ENCODE results near the gene RASGRF1.

GRCh38 chr15:79132770-79133169 lies 42.2 kb upstream of the RASGRF1 start:
- no peak for TF ChIP-seq CTCF (conservative IDR thresholded peaks at IDR 0.05; ENCODE audit: low read depth, low read length)
- no peak for TF ChIP-seq EZH2 (IDR thresholded peaks at IDR 0.05; ENCODE audit: low read length, unreplicated experiment)
